PC-3 (cell line): Measurements from ENCODE around the gene RAP1GAP2. TPM values are rescaled to one million over a fixed set of nuclear protein-coding genes. Genes with fewer than 3 reads are reported as not detected.

Source experiments
- ATAC-seq: fragments of 200-7000 bp; cut with Tn5 transposase; 2 replicates; pipeline ENCODE4 v1.9.1; 2020; ENCODE audit warnings: mild to moderate bottlenecking, moderate library complexity
- BruUV-seq: library from RNA; stranded (reverse); fragments of 400-500 nt; replicated peaks from 2 replicates; lab custom pipeline; 2021; lab: Mats Ljungman, UMichigan
- CTCF ChIA-PET: fragments of 300-600 bp; sonication (Branson Sonifier 250); formaldehyde crosslinking; loops from one replicate; lab custom pipeline; 2022; ENCODE audit warnings: antibody characterized with exemption; lab: Charles Lee
- POLR2A ChIA-PET: fragments of 300-600 bp; sonication (Branson Sonifier 250); formaldehyde crosslinking; loops from one replicate; lab custom pipeline; 2022; ENCODE audit warnings: antibody characterized with exemption; ENCODE audit not compliant: unreplicated experiment; lab: Charles Lee
- DNase-seq: peaks from one replicate; pipeline ENCODE4 v3.0.0-alpha.2; 2015
- H2AFZ ChIP-seq: fragments of 300-600 bp; sonication (generic); 2 replicates; pipeline ENCODE4 v1.6.0; 2016; ENCODE audit warnings: antibody characterized with exemption, low read length
- H3F3A ChIP-seq: fragments of 300-600 bp; sonication (generic); one replicate; pipeline ENCODE4 v1.6.0; 2017; ENCODE audit warnings: antibody characterized with exemption, low read length, control low read depth, mild to moderate bottlenecking; ENCODE audit not compliant: unreplicated experiment
- H3K27ac ChIP-seq: fragments of 300-600 bp; sonication (generic); 2 replicates; pipeline ENCODE4 v1.5.1; 2016; ENCODE audit warnings: mild to moderate bottlenecking, low read length
- H3K27me3 ChIP-seq: fragments of 300-600 bp; sonication (generic); 2 replicates; pipeline ENCODE4 v1.6.1; 2016; ENCODE audit warnings: low read length, mixed read lengths
- H3K36me3 ChIP-seq: fragments of 300-600 bp; sonication (generic); 2 replicates; pipeline ENCODE4 v1.6.1; 2016; ENCODE audit warnings: low read depth, mixed run types, low read length, mixed read lengths
- H3K4me1 ChIP-seq: fragments of 300-600 bp; sonication (generic); 2 replicates; pipeline ENCODE4 v1.5.1; 2016; ENCODE audit warnings: low read length; ENCODE audit not compliant: insufficient read depth
- H3K4me2 ChIP-seq: fragments of 300-600 bp; sonication (generic); 2 replicates; pipeline ENCODE4 v1.6.0; 2016; ENCODE audit warnings: low read length
- H3K4me3 ChIP-seq: fragments of 300-600 bp; sonication (generic); 2 replicates; pipeline ENCODE4 v1.5.1; 2016; ENCODE audit warnings: mild to moderate bottlenecking, low read length, mixed read lengths
- H3K79me2 ChIP-seq: fragments of 300-600 bp; sonication (generic); 2 replicates; pipeline ENCODE4 v1.6.1; 2017; ENCODE audit warnings: low read length, mixed read lengths
- H3K9ac ChIP-seq: fragments of 300-600 bp; sonication (generic); 2 replicates; pipeline ENCODE4 v1.6.0; 2016; ENCODE audit warnings: mild to moderate bottlenecking, low read length
- H3K9me2 ChIP-seq: fragments of 300-600 bp; sonication (generic); replicated peaks from 2 replicates; pipeline ENCODE4 v1.6.1; 2016; ENCODE audit warnings: mixed run types, low read length, mixed read lengths
- H3K9me3 ChIP-seq: fragments of 300-600 bp; sonication (generic); 2 replicates; pipeline ENCODE4 v1.6.1; 2016; ENCODE audit warnings: low read length, mixed read lengths
- H4K20me1 ChIP-seq: fragments of 300-600 bp; sonication (generic); 2 replicates; pipeline ENCODE4 v1.6.1; 2016; ENCODE audit warnings: low read length, mixed read lengths
- CTCF ChIP-seq: fragments of 300-600 bp; sonication (generic); conservative IDR thresholded peaks from 2 replicates; pipeline ENCODE4 v1.5.1; 2017; ENCODE audit warnings: antibody characterized with exemption, low read depth, mild to moderate bottlenecking, low read length
- EZH2 ChIP-seq: fragments of 300-600 bp; sonication (generic); IDR thresholded peaks from one replicate; pipeline ENCODE4 v1.6.1; 2017; ENCODE audit warnings: antibody characterized with exemption, mild to moderate bottlenecking, low read length; ENCODE audit not compliant: unreplicated experiment
- EZH2phosphoT487 ChIP-seq: fragments of 300-600 bp; sonication (generic); IDR thresholded peaks from 2 replicates; pipeline ENCODE4 v1.6.1; 2018; ENCODE audit warnings: mild to moderate bottlenecking, antibody characterized with exemption, low read length, borderline replicate concordance
- intact Hi-C: fragments of 100-400 bp; cut with micrococcal nuclease; formaldehyde crosslinking; loops from 2 replicates; pipeline ENCODE4 v1.9.0; 2023
- total RNA-seq: library from RNA; depleted of rRNA; stranded (reverse); fragments of >200 nt; gene quantifications from 2 replicates; pipeline ENCODE4 v1.2.3, GENCODE V29; 2014

RAP1GAP2 gene
- total RNA-seq, 1 experiment from 2014 or later, result 14.5 TPM

GRCh38 chr17:2905696-2906501 is 109.7 kb downstream of the RAP1GAP2 start:
- no peaks in the 10 kb centered on the region for H3K79me2 ChIP-seq
- TF ChIP-seq EZH2phosphoT487 (no peak), EZH2 (no peak), CTCF (no peak)
- DNase-seq, result no peak
- no TSS peak for BruUV-seq
- H3K27ac ChIP-seq, result no peak overlapping the region
- H3K4me3 ChIP-seq, result no peak overlapping the region
- H3K9me2 ChIP-seq, result no peaks in the 10 kb centered on the region
- ATAC-seq, result no peak
- intact Hi-C loops, result no loop called here
- ChIA-PET POLR2A (no interaction called here), CTCF (no interaction called here)
- H3K9me3 ChIP-seq, result no peaks in the 10 kb centered on the region
- no peak overlapping the region for H3K9ac ChIP-seq
- no peak overlapping the region for H3K4me2 ChIP-seq
- H3K27me3 ChIP-seq, result no peaks in the 10 kb centered on the region
- H4K20me1 ChIP-seq, result no peaks in the 10 kb centered on the region
- no peak overlapping the region for H2AFZ ChIP-seq
- no peaks in the 10 kb centered on the region for H3F3A ChIP-seq
- H3K4me1 ChIP-seq, result no peaks in the 10 kb centered on the region
- H3K36me3 ChIP-seq, result no peaks in the 10 kb centered on the region; the same call in 1 of the 2 replicates

DNA sequence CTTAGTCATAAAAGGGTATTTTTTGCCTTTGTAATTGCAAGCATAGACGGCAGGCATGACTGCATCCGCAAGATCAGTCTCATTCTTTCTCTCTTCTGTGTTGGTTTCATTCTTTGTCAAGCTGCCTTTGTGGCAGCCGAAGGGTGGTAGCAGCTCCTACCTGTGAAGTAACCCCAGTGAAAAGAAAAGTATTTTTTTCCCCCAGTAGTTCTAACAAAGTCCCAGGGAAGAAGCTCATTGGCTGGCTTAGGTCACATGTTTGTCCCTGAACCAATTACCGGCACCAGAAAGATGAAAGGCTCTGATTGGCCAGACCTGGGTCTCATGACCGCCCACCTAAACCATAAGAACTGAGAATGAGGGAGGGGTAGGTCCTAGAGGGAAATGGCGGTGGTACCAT is 110.7 kb downstream of the RAP1GAP2 start:
- ATAC-seq, result no peak
- TF ChIP-seq EZH2, result no peak
- TF ChIP-seq EZH2phosphoT487, result no peak
- TF ChIP-seq CTCF, result no peak
- no peaks in the 10 kb centered on the region for H3K79me2 ChIP-seq
- no peaks in the 10 kb centered on the region for H3K9me3 ChIP-seq
- no peaks in the 10 kb centered on the region for H3K9me2 ChIP-seq
- no peaks in the 10 kb centered on the region for H3K27me3 ChIP-seq
- no peaks in the 10 kb centered on the region for H3F3A ChIP-seq
- H3K36me3 ChIP-seq, result no peaks in the 10 kb centered on the region; the same call in 1 of the 2 replicates
- intact Hi-C loops, result no loop called here
- no peak overlapping the region for H3K27ac ChIP-seq
- no peak overlapping the region for H3K9ac ChIP-seq
- ChIA-PET POLR2A (no interaction called here), CTCF (no interaction called here)
- no peak overlapping the region for H3K4me2 ChIP-seq
- no peak for DNase-seq
- no peak overlapping the region for H3K4me3 ChIP-seq
- no peaks in the 10 kb centered on the region for H4K20me1 ChIP-seq
- BruUV-seq, result no TSS peak
- no peak overlapping the region for H2AFZ ChIP-seq
- no peaks in the 10 kb centered on the region for H3K4me1 ChIP-seq
